ENCODE results near the gene ADAMTSL1. TPM values are rescaled to one million over a fixed set of nuclear protein-coding genes. Genes with fewer than 3 reads are reported as not detected.

Gene ADAMTSL1
- total RNA-seq, 4 donors from 2014 or later = 2.8 to 26.4 (median 9.4) TPM

- TF ChIP-seq, protein P1, sequence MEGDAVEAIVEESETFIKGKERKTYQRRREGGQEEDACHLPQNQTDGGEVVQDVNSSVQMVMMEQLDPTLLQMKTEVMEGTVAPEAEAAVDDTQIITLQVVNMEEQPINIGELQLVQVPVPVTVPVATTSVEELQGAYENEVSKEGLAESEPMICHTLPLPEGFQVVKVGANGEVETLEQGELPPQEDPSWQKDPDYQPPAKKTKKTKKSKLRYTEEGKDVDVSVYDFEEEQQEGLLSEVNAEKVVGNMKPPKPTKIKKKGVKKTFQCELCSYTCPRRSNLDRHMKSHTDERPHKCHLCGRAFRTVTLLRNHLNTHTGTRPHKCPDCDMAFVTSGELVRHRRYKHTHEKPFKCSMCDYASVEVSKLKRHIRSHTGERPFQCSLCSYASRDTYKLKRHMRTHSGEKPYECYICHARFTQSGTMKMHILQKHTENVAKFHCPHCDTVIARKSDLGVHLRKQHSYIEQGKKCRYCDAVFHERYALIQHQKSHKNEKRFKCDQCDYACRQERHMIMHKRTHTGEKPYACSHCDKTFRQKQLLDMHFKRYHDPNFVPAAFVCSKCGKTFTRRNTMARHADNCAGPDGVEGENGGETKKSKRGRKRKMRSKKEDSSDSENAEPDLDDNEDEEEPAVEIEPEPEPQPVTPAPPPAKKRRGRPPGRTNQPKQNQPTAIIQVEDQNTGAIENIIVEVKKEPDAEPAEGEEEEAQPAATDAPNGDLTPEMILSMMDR (IDR thresholded peaks at IDR 0.05) = no peak
- no peak for TF ChIP-seq POLR2A (IDR thresholded peaks at IDR 0.05)
- no peaks in the 10 kb centered on the region for H3K36me3 ChIP-seq
- no peaks in the 10 kb centered on the region for H3K27me3 ChIP-seq
- H3K4me1 ChIP-seq = no peaks in the 10 kb centered on the region
- no peak for DNase-seq
- no peak overlapping the region for H3K27ac ChIP-seq
- H3K9me3 ChIP-seq = no peaks in the 10 kb centered on the region
- no peak overlapping the region for H3K4me3 ChIP-seq
Measured at GRCh38 chr9:18516965-18517364, 43.0 kb downstream of the ADAMTSL1 start.

- TF ChIP-seq, protein P1 (IDR thresholded peaks at IDR 0.05) = no peak
- no peak for TF ChIP-seq POLR2A (IDR thresholded peaks at IDR 0.05)
- Histone ChIP-seq H3K4me1 (no peaks in the 10 kb centered on the region), H3K36me3 (no peaks in the 10 kb centered on the region), H3K9me3 (no peaks in the 10 kb centered on the region), H3K27me3 (no peaks in the 10 kb centered on the region), H3K27ac (no peak overlapping the region), H3K4me3 (no peak overlapping the region)
- DNase-seq = no peak
Measured at GRCh38 chr9:18520416-18521047, 46.6 kb downstream of the ADAMTSL1 start.

DNA sequence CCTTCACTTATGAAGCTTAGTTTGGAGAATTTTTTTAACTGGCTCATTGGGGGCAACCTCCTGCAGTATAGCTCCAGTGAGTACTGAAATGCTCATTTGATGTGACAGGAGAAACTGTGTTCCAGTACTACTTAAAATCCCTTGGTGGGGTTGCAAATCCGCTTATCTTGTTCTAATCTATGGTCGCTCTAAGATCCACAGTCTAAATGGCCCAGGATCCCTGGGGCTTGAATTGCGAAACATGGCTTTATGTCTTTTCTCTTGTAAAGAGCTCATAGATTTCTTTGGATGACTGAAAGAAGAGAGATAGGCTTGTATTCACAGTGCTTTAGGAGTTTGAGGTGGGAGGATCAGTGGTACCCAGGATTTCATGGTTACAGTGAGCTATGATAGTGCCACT, 52.7 kb downstream of the ADAMTSL1 start:
- TF ChIP-seq, protein P1 (IDR thresholded peaks at IDR 0.05) = no peak
- no peak overlapping the region for H3K4me3 ChIP-seq
- no peak for DNase-seq
- no peaks in the 10 kb centered on the region for H3K27me3 ChIP-seq
- H3K4me1 ChIP-seq = no peaks in the 10 kb centered on the region
- no peak overlapping the region for H3K27ac ChIP-seq
- H3K36me3 ChIP-seq = no peaks in the 10 kb centered on the region
- H3K9me3 ChIP-seq = no peaks in the 10 kb centered on the region

DNA sequence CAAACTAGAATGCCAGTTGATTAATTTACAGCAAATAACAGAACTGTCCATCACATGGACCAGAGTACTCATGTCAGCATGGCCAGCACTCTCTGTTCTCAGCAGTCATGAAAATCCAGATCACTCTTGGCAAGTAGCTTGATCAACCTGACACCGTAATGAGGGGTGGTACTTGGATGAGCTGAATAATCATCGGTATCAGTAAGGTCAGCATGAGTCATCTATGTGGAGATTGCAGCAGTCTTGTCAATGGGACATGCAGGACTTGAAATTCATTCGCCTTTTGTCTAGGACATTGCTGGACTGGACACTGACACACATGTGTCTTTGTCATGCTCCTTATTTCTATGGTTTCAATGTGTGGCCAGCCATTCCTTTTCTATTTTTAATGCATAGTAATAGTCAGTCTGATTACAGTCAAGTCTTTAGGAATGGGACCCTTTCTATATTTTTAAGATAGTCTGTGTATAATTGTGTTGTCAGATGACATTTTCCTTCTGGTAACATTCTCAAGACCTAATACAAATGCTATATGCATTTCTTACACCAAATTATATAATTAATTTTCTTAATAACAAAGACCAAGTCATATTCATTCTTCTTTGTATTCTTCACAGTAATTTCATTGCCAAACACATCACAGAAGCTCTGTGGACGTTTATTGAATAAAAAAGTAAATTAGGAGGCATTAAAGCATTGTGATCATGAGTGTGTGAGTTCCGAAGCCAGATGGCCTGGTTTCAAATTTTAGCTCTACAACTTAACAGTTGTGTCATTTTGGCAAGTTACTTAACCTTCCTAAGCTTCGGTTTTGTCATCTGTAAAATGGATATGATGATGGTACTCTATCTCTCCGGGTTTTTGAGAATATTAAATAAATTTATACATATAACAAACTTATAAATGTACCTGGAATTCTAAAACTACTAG, 57.4 kb downstream of the ADAMTSL1 start:
- DNase-seq = no peak
- TF ChIP-seq, protein P1 (IDR thresholded peaks at IDR 0.05) = no peak
- no peak for TF ChIP-seq POLR2A (IDR thresholded peaks at IDR 0.05)
- no peak overlapping the region for H3K27ac ChIP-seq
- H3K4me1 ChIP-seq = no peaks in the 10 kb centered on the region
- no peaks in the 10 kb centered on the region for H3K36me3 ChIP-seq
- no peaks in the 10 kb centered on the region for H3K27me3 ChIP-seq
- H3K9me3 ChIP-seq = peaks cover 0 to 15% (median 5%) of the 10 kb centered on the region in 4 donors
- H3K4me3 ChIP-seq = no peak overlapping the region

- H3K4me3 ChIP-seq = no peak overlapping the region
- no peaks in the 10 kb centered on the region for H3K36me3 ChIP-seq
- no peaks in the 10 kb centered on the region for H3K4me1 ChIP-seq
- no peak for DNase-seq
- H3K9me3 ChIP-seq = peaks cover 0 to 15% (median 5%) of the 10 kb centered on the region in 4 donors
- TF ChIP-seq POLR2A (IDR thresholded peaks at IDR 0.05) = no peak
- TF ChIP-seq, protein P1 (IDR thresholded peaks at IDR 0.05) = no peak
- no peak overlapping the region for H3K27ac ChIP-seq
- H3K27me3 ChIP-seq = no peaks in the 10 kb centered on the region
Measured at GRCh38 chr9:18534611-18535010, 60.7 kb downstream of the ADAMTSL1 start.
